Vagina (tissue), 2 donors: ENCODE measurements around the gene CTAGE15.
"Not testable (repeated sequence)": the region's sequence is repeated elsewhere in the genome, so short reads cannot be mapped to it uniquely, and the experiment has no call there.

Source experiments
- CTCF ChIP-seq, 3 experiments: fragments of 450-650 bp in 2 of 3; fragments of 200-600 bp in 1 of 3; sonication (generic) in 1 of 3; IDR thresholded peaks; one replicate each; pipeline ENCODE4 v1.5.1; 2017 to 2019; ENCODE audit warnings: antibody characterized with exemption in 3 of 3, mild to moderate bottlenecking in 2 of 3, moderate library complexity in 2 of 3
- POLR2AphosphoS5 ChIP-seq, 2 donors: sonication (generic); formaldehyde crosslinking; IDR thresholded peaks; one replicate each; pipeline ENCODE4 v1.9.0; 2017; ENCODE audit warnings: antibody characterized with exemption in 2 of 2, mild to moderate bottlenecking in 2 of 2, low read depth in 1 of 2; ENCODE audit not compliant: insufficient read depth in 1 of 2

DNA sequence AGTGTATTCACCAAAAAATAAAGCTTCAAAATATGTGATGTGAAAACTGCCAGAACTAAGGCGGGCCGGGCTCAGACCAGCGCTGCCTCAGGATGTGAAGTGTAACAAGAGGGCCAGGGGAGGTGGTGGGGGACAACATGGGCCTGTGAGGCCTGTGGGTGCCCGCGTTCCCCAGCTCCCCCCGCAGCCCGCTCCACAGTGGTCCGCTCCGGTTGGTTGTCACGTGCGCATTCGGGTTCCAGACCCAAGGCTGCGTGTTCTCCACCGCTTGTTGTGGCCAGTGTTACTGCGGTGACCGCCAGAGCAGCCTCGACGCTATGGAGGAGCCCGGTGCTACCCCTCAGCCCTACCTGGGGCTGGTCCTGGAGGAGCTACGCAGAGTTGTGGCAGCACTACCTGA lies at the start of gene CTAGE15:
- TF ChIP-seq CTCF (IDR thresholded peaks at IDR 0.05); POLR2AphosphoS5 (IDR thresholded peaks at IDR 0.05; ENCODE audit: insufficient read depth in 1 of 2, low read depth in 1 of 2): not testable (repeated sequence)
